ENCODE measurements around the gene ABCC1. TPM values are rescaled to one million over a fixed set of nuclear protein-coding genes. Genes with fewer than 3 reads are reported as not detected.
"Not testable (repeated sequence)": the region's sequence is repeated elsewhere in the genome, so short reads cannot be mapped to it uniquely, and the experiment has no call there.

The ABCC1 gene
- total RNA-seq, 2 donors from 2014 or later, result 33.4 to 87.7 TPM

DNA sequence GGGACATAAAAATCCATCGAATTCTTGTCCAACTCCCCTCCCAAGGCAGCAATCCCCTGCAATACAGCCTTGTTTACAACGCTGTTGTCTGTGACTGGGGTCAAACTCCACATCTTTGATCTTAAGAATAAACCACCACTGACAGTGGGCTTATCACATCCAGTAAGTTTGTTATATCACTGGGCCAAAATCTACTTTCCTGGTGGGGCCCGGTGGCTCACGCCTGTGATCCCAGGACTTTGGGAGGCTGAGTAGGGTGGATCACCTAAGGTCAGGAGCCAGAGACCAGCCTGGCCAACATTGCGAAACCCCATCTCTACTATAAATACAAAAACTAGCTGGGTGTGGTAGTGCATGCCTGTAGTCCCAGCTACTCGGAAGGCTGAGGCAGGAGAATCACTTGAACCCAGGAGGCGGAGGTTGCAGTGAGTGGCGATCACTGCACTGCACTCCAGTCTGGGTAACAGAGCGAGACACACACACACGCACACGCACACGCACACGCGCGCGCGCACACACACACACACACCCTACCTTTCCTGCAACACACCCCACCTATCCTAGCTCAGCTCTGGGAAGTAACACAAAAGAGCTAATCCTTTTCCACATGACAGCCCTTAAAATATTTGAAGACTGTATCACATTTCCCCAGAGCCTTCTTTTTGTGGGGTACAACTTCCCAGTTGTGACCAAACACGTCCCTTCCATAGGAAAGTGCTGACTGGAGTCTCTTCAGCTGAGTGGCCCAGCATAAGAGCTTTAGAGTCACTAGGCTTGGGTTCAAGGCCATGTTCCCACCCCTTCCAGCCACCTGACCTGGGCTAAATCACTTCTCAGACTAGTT, 20.9 kb upstream of the ABCC1 start:
- TF ChIP-seq, protein P1, sequence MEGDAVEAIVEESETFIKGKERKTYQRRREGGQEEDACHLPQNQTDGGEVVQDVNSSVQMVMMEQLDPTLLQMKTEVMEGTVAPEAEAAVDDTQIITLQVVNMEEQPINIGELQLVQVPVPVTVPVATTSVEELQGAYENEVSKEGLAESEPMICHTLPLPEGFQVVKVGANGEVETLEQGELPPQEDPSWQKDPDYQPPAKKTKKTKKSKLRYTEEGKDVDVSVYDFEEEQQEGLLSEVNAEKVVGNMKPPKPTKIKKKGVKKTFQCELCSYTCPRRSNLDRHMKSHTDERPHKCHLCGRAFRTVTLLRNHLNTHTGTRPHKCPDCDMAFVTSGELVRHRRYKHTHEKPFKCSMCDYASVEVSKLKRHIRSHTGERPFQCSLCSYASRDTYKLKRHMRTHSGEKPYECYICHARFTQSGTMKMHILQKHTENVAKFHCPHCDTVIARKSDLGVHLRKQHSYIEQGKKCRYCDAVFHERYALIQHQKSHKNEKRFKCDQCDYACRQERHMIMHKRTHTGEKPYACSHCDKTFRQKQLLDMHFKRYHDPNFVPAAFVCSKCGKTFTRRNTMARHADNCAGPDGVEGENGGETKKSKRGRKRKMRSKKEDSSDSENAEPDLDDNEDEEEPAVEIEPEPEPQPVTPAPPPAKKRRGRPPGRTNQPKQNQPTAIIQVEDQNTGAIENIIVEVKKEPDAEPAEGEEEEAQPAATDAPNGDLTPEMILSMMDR (IDR thresholded peaks at IDR 0.05), result no peak
- TF ChIP-seq POLR2A (IDR thresholded peaks at IDR 0.05) (no peak), POLR2AphosphoS5 (IDR thresholded peaks at IDR 0.05) (no peak)
- Histone ChIP-seq H3K9me3 (no peaks in the 10 kb centered on the region), H3K36me3 (no peaks in the 10 kb centered on the region), H3K27ac (no peak overlapping the region), H3K4me3 (no peak overlapping the region), H3K27me3 (replicated peaks; ENCODE audit: insufficient read depth) (no peaks in the 10 kb centered on the region), H3K4me1 (replicated peaks) (no peaks in the 10 kb centered on the region)
- 93% methylated on average over 18 of the region's 18 CpGs for WGBS
- intact Hi-C loops (cut with DNase I), result no loop called here
- DNase-seq (ENCODE audit: low spot score), result no peak

DNA sequence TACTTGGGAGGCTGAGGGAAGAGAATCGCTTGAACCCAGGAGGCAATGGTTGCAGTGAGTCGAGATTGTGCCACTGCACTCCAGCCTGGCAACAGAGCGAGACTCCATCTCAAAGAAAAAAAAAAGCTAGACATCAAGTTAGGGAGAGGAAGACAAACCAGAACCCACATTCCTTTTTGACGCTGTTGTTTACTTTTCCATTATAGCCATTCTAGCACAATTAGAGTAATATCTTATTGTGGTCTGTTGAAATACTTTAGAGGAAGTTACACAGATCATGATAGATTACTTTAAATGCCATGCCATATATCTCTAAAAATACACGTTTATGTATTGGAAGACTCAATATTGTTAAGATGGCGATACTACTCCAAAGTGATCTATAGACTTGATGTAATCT, 16.5 kb upstream of the ABCC1 start:
- Histone ChIP-seq H3K27me3 (replicated peaks; ENCODE audit: insufficient read depth) (no peaks in the 10 kb centered on the region), H3K36me3 (no peaks in the 10 kb centered on the region), H3K4me3 (no peak overlapping the region), H3K27ac (no peak overlapping the region), H3K4me1 (replicated peaks) (no peaks in the 10 kb centered on the region), H3K9me3 (no peaks in the 10 kb centered on the region)
- no peak for TF ChIP-seq POLR2A (IDR thresholded peaks at IDR 0.05)
- TF ChIP-seq, protein P1 (IDR thresholded peaks at IDR 0.05), result no peak
- no peak for TF ChIP-seq POLR2AphosphoS5 (IDR thresholded peaks at IDR 0.05)
- intact Hi-C loops (cut with DNase I), result no loop called here
- WGBS, result 65% methylated on average over 6 of the region's 6 CpGs
- DNase-seq (ENCODE audit: low spot score), result no peak

DNA sequence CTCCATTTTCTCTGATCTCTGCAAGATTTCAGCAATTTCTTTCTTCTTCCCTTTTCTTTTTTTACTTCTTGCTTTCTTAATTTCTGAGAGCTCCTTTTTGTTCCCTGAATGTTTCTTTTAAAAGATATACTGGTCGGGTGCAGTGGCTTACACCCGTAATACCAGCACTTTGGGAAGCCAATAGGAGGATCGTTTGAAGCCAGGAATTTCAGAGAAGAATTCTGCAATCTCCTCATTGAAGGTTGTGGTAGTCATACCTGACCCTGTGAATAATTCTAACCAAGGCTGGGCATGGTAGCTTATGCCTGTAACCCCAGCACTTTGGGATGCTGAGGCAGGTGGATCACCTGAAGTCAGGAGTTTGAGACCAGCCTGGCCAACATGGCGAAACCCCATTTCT, 15.6 kb upstream of the ABCC1 start:
- 72% methylated on average over 4 of the region's 4 CpGs for WGBS
- no peaks in the 10 kb centered on the region for H3K9me3 ChIP-seq
- TF ChIP-seq POLR2AphosphoS5 (IDR thresholded peaks at IDR 0.05) (no peak), POLR2A (IDR thresholded peaks at IDR 0.05) (no peak)
- TF ChIP-seq, protein P1 (IDR thresholded peaks at IDR 0.05), result no peak
- no peaks in the 10 kb centered on the region for H3K36me3 ChIP-seq
- intact Hi-C loops (cut with DNase I), result no loop called here
- no peaks in the 10 kb centered on the region for H3K4me1 ChIP-seq (replicated peaks)
- H3K4me3 ChIP-seq, result no peak overlapping the region
- no peaks in the 10 kb centered on the region for H3K27me3 ChIP-seq (replicated peaks; ENCODE audit: insufficient read depth)
- DNase-seq (ENCODE audit: low spot score), result no peak
- H3K27ac ChIP-seq, result no peak overlapping the region

DNA sequence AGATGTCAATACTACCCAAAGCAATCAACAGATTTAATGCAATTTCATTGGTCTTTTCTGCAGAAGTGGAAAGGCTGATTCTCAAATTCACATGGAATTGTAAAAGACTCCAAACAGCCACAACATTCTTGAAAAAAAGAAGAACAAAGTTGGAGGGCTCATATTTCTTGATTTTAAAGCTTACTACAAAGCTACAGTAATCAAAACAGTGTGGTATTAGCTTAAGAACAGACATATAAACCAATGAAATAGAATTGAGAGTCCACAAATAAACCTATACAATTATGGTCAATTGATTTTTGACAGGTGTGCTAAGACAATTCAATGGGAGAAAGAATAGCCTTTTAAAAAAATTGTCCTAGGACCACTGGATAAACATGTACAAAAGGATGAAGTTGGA, 14.4 kb upstream of the ABCC1 start:
- H3K36me3 ChIP-seq, result no peaks in the 10 kb centered on the region
- intact Hi-C loops (cut with DNase I), result no loop called here
- TF ChIP-seq POLR2A (IDR thresholded peaks at IDR 0.05), result no peak
- TF ChIP-seq POLR2AphosphoS5 (IDR thresholded peaks at IDR 0.05), result no peak
- TF ChIP-seq, protein P1 (IDR thresholded peaks at IDR 0.05), result no peak

DNA sequence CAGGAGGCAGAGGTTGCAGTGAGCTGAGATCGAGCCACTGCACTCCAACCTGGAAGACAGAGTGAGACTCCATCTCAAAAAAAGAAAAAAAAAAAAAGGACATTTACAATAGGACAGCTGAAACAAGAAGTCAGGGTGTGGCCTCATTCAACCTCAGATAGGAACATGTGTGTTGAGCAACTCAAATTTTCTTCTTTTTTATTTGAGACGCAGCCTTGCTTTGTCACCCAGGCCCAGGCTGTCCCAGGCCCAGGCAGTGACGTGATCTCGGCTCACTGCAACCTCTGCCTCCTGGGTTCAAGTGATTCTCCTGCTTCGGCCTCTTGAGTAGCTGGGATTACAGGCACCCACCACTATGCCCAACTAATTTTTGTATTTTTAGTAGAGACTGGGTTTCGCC, 12.6 kb upstream of the ABCC1 start:
- H3K9me3 ChIP-seq; H3K27me3 ChIP-seq (replicated peaks; ENCODE audit: insufficient read depth); H3K4me3 ChIP-seq; H3K36me3 ChIP-seq; DNase-seq (ENCODE audit: low spot score); H3K27ac ChIP-seq; intact Hi-C loops (cut with DNase I); H3K4me1 ChIP-seq (replicated peaks): not testable (repeated sequence)
- WGBS, result 85% methylated on average over 6 of the region's 6 CpGs

More for the DNA sequence above, 14.4 kb upstream of the ABCC1 start:
- Histone ChIP-seq H3K27ac (no peak overlapping the region), H3K4me1 (replicated peaks) (no peaks in the 10 kb centered on the region), H3K9me3 (no peaks in the 10 kb centered on the region), H3K4me3 (no peak overlapping the region), H3K27me3 (replicated peaks; ENCODE audit: insufficient read depth) (no peaks in the 10 kb centered on the region)
- no peak for DNase-seq (ENCODE audit: low spot score)
